GM21528 (cell line): ENCODE data around the gene EMX2.
"Not testable (repeated sequence)": the region's sequence is repeated elsewhere in the genome, so short reads cannot be mapped to it uniquely, and the experiment has no call there.

Experiments
- ATAC-seq: cut with Tn5 transposase; IDR thresholded peaks from one replicate; pipeline ENCODE4 v1.9.1; 2021; ENCODE audit warnings: mild to moderate bottlenecking, moderate library complexity; ENCODE audit not compliant: unreplicated experiment, low FRiP score

EMX2 gene

DNA sequence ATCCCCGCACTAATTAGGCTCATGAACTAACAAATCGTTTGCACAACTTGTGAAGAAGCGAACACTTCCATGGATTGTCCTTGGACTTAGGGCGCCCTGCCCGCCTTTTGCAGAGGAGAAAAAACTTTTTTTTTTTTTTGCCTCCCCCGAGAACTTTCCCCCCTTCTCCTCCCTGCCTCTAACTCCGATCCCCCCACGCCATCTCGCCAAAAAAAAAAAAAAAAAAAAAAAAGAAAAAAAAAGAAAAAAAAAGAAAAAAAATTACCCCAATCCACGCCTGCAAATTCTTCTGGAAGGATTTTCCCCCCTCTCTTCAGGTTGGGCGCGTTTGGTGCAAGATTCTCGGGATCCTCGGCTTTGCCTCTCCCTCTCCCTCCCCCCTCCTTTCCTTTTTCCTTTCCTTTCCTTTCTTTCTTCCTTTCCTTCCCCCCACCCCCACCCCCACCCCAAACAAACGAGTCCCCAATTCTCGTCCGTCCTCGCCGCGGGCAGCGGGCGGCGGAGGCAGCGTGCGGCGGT is at the start of gene EMX2:
Gene EMX2 (plus strand): TSS at position 41 of the 519 bp plus-strand sequence. CDS start 522 bp downstream, outside the sequence.
- no peak for ATAC-seq

DNA sequence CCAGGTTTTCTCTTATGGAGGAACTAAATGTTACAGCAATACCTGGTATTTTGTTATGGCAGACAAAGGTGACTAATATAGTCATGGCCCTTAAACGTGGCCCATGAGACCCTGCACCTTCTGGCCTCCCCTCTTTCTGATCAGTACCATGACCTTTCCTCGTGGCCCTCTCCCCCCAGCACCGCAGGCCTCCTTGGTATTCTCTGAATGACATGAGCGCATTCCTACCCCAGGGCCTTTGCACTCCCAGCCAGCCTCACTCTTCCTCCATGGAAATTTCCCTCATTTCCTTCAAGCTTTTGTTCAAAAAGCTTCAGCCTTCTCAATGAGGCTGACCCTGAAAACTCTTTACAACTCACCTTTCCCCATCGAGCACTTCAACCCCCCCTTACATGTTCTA is 46.5 kb upstream of the EMX2 start:
- ATAC-seq, result no peak

- peak; percentile 88 for ATAC-seq
These were observed 45.9 kb upstream of the EMX2 start for GRCh38 chr10:117496616-117497028.

GRCh38 chr10:117497736-117498135 is 44.8 kb upstream of the EMX2 start:
- no peak for ATAC-seq

- ATAC-seq, result no peak
These were observed 43.1 kb upstream of the EMX2 start for GRCh38 chr10:117499248-117500105.

GRCh38 chr10:117500456-117500855 is 42.1 kb upstream of the EMX2 start:
- no peak for ATAC-seq

GRCh38 chr10:117501460-117502035 is 41.0 kb upstream of the EMX2 start:
- no peak for ATAC-seq

GRCh38 chr10:117502421-117503243 is 39.9 kb upstream of the EMX2 start:
- ATAC-seq, result peak; percentile 22

- peak; percentile 80 for ATAC-seq
These were observed 39.0 kb upstream of the EMX2 start for GRCh38 chr10:117503244-117504205.

GRCh38 chr10:117504562-117504961 is 38.0 kb upstream of the EMX2 start:
- no peak for ATAC-seq

DNA sequence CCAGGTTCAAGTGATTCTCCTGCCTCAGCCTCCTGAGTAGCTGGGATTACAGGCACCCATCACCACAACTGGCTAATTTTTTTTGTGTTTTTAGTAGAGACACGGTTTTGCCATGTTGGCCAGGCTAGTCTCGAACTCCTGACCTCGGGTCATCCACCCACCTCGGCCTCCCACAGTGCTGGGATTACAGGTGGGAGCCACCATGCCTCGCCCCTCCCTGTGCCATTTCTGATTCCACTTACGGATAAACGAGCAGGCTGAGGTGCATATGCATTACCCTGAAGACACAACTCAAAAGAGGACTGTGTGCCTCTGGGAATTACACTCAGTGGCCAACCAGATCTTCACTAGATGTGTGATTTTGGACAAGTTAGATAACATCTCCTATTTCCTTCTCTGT is 35.5 kb upstream of the EMX2 start:
- ATAC-seq, result not testable (repeated sequence)

- no peak for ATAC-seq
These were observed 33.0 kb upstream of the EMX2 start for GRCh38 chr10:117509573-117509972.

DNA sequence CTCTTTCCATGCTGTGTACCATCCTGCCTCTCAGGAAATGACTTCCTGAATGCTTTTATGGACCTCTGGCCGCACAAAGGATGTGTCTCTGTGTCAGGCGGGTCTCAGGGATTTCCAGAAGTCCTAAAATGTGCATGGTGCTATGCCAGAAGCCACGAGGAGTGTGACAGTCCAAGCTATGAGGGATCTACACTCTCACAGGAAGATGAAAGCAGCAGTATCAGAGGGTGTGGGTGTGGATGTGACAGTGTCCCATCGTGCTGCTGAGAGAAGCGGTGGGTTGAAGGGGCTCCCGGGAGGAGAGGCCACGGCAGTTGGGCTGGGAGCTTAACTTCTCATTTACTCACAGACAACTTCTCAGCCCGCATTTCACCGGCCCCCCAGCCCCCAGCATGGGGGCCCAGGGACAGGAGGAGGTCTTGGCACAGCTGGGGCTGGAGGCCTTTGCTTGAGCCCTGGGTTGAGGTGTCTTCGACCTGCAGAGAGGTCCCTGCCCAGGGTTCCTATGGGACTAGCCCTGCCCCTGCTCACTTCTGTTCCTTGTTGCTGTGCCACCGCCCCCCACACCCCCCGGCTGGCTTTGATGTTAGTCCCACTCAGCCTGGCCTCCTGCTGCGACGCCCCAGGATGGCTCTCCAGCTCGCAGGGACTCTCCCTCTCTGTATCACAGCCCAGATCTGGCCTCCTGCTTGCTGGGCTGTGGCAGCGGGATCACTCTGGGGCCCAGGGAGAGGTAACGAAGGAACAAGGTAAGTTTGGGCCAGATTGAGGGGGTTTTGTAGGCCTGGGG is 30.8 kb upstream of the EMX2 start:
- no peak for ATAC-seq

DNA sequence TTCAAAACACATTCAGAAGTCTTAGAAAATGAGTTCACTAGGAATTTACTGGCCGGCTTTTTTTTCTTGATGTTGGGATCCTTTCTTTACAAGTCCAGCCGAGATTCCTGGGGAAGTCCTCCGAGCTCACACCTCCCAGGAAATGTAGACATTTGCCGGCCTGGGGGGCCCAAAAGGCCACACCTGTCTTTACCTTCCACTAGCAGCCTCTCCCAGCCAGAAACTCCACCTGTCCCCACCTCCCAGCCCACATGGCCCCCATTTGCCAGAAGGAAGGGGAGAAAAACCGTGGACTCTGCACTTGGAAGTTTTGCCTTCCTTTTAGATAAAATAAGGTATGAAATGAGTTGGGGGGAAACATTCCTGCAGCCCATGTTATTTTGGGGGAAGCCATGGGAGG is 27.6 kb upstream of the EMX2 start:
- no peak for ATAC-seq

DNA sequence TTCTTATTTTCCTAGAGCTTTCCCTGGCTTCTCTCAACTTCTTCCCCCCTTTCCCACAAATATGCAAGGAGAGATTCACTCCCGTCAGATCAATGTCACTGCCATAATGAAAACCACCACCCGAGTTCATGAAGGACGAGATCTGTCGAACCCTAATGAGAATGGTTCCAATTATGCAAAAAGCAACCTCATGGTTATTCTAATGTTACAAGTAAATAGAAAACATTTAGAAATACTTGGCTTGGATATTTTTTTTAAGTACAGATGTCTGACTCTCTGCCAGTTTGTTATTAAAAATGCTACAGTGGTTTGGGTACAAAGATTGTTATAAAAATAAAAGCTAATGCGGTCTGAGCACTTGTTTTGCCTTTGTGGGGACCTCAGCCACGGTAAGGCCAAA is 25.9 kb upstream of the EMX2 start:
- ATAC-seq, result no peak

DNA sequence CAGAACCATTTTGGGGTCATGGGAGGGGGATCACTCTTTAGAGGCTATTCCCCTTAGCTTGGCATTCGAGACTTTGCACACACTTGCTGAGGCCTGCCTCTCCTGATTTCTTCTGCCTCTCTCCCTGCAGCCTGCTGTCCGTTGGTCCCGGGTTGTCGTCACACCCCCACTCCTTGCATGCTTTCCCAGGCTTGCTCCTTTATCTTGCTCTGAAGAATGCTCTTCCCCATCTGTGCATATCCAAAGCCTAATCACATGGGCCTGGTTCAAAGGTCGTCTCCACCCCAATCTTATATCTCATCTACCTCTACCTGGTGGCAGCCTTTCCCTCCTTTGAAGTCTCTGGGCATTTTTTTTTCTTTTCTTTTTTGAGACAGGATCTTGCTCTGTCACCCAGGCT is 24.3 kb upstream of the EMX2 start:
- no peak for ATAC-seq

DNA sequence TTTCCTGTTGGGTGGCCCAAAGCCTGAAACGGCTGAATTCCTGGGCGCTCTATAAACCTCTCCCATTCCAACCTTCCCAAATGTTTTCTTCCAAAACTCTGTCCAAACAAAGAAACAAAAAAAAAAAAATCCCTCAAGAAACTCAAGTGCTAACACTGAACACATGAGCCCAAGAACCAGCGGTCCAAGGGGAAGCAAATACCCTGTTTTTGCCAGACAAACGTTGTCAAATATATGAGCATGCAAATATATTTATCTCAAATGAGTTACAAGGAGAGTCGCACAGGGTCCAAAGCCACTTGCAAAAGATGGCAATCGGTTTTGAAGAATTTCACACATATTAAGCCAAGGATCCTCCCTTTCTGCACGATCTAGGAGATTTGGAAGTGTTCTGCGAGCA is 23.3 kb upstream of the EMX2 start:
- ATAC-seq, result no peak

- ATAC-seq, result no peak
These were observed 22.7 kb upstream of the EMX2 start for GRCh38 chr10:117519879-117520278.

DNA sequence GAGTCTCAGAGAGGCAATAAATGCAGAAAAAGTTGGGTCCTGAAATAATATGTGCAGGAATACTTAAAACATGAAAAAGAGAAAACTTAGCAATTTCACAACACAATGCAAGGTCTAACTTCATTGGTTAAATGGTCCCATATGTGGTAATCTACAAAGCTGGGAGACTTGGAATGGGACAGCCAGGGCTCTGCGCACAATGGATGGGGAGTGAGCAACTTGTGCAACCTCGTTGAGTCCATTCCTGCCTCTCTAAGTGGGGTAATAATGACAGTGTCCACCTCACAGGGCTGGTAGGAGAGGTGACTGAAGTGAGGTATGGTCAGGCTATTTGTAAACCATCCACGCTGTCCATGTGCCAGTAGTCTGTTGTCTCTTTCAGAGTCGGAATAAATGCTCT is 11.8 kb upstream of the EMX2 start:
- ATAC-seq, result no peak
